ENCODE data around the gene SLC49A4.

- TF ChIP-seq POLR2AphosphoS5 (IDR thresholded peaks at IDR 0.05; ENCODE audit: low read depth, low read length) (no peak), REST (IDR thresholded peaks at IDR 0.05; ENCODE audit: insufficient read depth in 1 of 2, low read depth in 2 of 2, low read length in 2 of 2) (no peak), SIN3A (IDR thresholded peaks at IDR 0.05; ENCODE audit: borderline replicate concordance, insufficient read depth, low read length) (no peak)
Observed at GRCh38 chr3:122882361-122882947, 87.6 kb downstream of the SLC49A4 start.
